Activated gamma-delta T cell treated with anti-CD3 and anti-CD28 coated beads, Interleukin-2, amount 50 U/mL, for 16 hours (primary cell): ENCODE results near the gene MDM4.
"Not testable (repeated sequence)": the region's sequence is repeated elsewhere in the genome, so short reads cannot be mapped to it uniquely, and the experiment has no call there.

Experiments used
- DNase-seq: peaks from one replicate; pipeline ENCODE4 v3.0.0-alpha.2; 2020; ENCODE audit warnings: low read depth

The MDM4 gene

DNA sequence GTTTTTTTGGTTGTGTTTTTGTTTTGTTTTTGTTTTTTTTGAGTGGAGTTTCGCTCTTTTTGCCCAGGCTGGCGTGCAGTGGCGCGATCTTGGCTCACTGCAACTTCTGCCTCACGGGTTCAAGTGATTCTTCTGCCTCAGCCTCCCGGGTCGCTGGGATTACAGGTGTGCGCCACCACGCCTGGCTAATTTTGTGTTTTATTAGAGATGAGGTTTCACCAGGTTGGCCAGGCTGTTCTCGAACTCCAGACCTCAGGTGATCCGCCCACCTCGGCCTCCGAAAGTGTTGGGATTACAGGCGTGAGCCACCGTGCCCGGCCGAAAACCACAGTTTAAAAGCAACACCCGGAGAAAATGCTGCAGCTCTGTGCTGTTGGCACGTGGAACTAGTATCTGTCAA is 1.2 kb downstream of the MDM4 start:
- not testable (repeated sequence) for DNase-seq

GRCh38 chr1:204520834-204521709 is 4.9 kb downstream of the MDM4 start:
- peak; percentile 41 for DNase-seq

DNA sequence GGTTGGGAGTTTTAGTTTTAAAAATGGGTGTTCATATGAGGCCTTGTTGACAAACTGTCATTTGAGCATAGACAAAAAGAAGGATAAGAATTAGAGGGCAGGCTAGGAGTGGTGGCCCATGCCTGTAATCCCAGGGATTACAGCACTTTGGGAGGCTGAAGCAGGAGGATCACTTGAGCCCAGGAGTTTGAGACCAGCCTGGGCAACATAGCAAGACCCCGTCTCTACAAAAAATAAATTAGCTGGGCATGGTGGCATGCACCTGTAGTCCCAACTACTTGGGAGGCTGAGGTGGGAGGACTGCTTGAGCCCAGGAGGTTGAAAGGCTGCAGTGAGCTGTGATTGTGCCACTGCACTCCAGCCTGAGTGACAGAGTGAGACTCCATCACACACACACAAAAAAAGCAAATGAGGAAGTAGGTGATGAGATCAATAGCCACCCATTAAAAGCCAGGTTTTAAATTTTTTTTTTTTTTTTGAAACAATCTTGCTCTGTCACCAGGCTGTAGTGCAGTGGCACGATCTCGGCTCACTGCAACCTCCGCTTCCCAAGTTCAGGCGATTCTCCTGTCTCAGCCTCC is 5.8 kb downstream of the MDM4 start:
- DNase-seq, result not testable (repeated sequence)

DNA sequence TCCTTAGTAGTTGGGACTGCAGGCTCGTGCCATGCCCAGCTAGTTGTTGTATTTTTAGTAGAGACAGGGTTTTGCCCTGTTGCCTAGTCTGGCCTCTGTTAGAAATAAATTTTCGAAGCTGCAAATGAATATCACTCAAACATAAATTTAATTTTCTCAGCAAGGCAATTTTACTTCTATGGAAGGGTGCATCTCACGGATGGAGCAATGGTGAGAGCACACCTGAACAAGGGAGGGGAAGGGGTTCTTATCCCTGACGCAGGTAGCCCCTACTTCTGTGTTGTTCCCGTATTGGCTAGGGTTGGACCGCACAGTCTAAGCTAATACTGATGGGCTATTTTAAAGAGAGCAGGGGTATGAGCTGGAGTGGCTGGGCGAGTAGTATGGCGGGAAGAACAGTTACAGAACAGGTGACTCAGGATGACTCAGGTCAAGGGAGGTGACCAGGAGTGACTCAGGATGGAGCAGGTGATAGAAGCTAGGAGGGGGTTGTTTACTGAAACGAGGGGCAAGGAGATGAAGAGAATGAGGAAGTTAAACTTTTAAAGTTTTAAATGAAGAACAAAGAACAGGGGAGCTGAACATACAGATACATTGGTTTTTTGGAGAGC is 7.5 kb downstream of the MDM4 start:
- DNase-seq, result no peak

GRCh38 chr1:204524986-204525385 is 8.8 kb downstream of the MDM4 start:
- no peak for DNase-seq

DNA sequence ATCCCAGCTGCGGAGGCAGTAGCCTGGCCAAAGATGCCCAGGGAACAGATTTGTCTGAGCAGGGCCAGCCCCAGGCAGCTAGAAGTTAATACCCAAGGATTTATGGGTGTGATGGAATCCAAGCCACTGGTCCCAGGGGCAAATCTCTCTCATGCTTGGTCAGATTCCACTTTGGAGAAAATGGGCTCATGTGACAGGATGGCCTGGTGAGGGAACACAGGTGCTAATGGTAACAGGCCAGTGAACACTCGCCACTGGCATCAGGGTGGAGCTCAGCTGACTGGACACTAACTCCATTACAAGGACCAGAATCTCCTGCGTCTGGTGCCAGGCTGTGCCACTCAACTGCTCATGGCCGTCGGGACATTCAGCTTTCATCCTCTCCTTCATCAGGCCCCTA is 12.0 kb downstream of the MDM4 start:
- no peak for DNase-seq

- DNase-seq, result no peak
Measured at GRCh38 chr1:204528677-204529076, 12.5 kb downstream of the MDM4 start.

GRCh38 chr1:204529371-204529895 is 13.2 kb downstream of the MDM4 start:
- DNase-seq, result no peak

DNA sequence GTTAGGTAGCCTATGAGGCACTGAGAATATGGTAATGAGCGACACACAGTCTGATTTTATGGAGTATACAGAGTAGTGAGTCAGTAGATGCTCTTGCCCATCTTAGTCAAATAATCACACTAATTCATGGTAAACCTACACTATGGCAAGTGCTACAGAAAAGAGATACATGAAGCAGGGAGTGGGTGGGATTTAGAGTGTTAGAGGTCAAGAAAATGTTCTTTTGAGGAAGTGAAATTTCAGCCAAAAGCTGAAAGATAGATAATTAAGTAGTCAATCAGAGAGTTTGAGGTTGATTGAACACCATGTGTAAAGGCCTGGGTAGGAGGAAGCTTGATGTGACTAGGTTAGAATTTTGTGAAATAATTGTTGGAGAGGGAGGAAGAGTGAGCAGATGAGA is 14.7 kb downstream of the MDM4 start:
- no peak for DNase-seq

DNA sequence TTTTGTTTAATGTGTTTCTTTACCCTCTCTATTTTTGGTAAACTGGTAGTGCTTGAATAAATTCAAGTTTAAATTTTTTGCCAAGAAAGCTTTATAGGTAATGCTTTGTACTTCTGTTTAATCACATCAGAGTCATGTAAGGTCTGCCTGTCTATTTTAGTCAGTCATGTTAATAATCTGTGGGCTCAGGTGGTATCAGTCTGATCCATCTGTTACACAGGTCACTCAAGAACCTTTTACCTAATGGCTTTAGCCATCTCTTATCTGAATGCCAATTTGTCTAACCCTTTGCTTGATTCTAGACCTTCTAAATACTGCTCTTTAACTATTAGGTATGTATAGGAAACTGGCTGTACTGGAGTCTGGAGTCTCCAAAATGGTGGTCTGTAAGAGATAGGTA is 16.6 kb downstream of the MDM4 start:
- no peak for DNase-seq

- DNase-seq, result no peak
Measured at GRCh38 chr1:204541626-204542025, 25.4 kb downstream of the MDM4 start.

DNA sequence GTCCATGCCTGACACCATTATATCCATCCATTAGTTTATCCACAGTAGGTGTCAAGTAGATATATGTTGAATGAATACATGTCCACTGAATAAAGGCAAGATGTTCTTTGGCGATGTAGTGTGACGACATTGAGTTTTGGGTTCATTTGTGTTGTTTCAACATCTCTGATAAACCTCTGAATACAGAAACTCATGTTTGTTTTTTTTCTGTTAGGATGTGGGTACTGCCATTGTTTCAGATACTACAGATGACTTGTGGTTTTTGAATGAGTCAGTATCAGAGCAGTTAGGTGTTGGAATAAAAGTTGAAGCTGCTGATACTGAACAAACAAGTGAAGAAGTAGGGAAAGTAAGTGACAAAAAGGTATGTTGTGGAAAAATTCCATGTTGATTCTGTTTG is 28.1 kb downstream of the MDM4 start:
- no peak for DNase-seq

- no peak for DNase-seq
Measured at GRCh38 chr1:204545202-204545601, 29.0 kb downstream of the MDM4 start.

DNA sequence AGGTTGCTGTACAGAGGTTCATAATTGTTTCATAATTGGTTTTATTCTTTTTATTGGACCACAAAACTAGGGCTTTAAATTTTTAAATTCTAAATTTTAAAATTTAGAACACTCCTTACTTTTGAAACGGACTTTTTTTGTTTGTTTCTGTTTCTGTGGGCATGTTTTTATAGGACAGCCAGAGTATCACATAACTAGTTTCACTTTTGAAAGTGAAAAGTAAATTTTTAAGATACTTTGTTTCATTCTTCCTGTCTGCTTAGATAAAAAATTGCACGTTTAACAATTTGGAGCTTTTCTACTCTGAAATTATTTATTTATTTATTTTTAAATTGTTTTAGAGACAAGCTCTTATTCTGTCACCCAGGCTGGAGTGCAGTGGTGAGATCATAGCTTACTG is 29.7 kb downstream of the MDM4 start:
- no peak for DNase-seq

DNA sequence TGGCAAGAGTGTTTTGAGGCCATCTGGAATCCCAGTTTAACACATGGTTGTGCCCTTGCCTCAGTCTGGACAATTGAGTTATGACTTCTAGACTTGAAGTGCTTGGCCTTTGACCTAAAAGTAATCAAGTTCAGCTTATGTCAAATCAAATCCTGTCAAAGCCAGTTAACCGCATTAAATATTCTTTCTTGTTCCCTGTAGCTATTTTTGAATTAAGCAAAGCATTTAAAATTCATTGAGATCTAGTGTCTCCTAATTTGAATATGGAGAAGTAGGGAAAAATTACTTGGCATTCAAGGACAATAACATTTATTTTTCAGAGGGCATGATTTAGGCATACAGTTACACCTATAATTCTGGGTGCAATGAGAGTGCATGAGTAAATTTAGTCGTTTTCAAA is 32.1 kb downstream of the MDM4 start:
- no peak for DNase-seq

DNA sequence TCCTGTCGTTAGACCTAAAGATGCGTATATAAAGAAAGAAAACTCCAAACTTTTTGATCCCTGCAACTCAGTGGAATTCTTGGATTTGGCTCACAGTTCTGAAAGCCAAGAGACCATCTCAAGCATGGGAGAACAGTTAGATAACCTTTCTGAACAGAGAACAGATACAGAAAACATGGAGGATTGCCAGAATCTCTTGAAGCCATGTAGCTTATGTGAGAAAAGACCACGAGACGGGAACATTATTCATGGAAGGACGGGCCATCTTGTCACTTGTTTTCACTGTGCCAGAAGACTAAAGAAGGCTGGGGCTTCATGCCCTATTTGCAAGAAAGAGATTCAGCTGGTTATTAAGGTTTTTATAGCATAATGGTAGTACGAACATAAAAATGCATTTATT is 33.1 kb downstream of the MDM4 start:
- no peak for DNase-seq

DNA sequence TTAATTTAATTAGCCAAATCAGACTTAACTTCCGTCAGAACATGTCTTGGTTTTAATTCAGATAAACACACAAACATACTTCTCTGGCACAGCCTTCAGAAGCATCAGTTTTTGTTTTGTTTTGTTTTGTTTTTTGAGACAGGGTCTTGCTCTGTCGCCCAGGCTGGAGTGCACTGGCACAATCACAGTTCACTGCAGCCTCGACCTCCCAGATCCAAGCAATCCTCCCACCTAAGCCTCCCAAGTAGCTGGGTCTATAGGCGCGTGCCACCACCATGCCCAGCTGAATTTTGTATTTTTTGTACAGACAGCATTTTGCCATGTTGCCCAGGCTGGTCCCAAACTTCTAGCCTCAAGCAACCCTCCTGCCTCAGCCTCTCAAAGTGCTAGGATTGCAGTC is 34.7 kb downstream of the MDM4 start:
- no peak for DNase-seq

DNA sequence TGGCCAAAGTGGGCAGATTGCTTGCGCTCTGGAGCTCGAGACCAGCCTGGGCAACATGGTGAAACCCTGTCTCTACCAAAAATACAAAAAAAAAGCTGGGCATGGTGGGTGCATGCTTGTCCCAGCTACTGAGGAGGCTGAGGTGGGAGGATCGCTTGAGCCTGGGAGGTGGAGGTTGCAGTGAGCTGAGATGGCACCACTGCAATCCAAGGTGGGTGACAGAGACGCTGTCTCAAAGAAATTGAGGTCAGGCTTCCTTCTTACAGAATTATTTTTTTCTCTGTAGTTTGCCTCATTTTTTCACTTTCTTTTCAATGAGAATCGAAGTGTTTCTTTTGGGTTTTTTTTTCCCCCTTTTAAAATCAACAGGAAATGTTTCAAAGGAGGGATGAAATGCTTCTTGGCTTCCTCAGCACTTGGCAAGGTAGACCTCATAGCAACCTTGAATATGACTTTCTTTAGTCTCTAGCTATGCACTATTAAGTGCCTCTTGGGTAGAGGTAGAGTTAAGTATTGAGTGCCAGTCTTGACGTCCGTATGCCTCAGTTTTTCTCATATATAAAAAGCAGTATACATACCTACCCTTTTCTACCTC is 40.3 kb downstream of the MDM4 start:
- no peak for DNase-seq

DNA sequence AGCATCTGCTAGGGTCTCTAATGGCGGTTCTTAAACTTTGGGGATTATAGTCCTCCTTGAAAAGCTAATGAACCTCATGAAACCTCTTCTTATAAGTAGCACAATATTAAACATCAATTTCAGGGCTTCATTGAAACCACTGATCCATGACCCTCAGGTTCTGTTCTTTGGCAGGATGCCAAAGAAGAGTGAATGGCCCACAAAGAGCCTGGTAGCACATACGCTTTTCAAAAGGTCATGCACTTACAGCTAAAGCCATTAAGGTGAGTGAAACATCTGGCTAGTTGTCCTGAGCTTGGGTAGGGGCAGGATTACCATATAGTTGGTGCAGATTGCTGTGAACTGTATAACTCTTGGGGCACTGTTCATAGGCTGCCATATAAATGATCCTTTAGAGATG is 42.3 kb downstream of the MDM4 start:
- no peak for DNase-seq

- DNase-seq, result not testable (repeated sequence)
Measured at GRCh38 chr1:204560002-204560401, 43.8 kb downstream of the MDM4 start.

GRCh38 chr1:204560590-204561150 is 44.5 kb downstream of the MDM4 start:
- no peak for DNase-seq
